NB4 (cell line): ENCODE results near the gene VSIG2.

Source experiments
- DNase-seq: peaks from one replicate; pipeline ENCODE4 v3.0.0; 2010; ENCODE audit warnings: low read depth
- H3K4me3 ChIP-seq: one replicate; pipeline ENCODE4 v1.5.1; 2011; ENCODE audit warnings: mild to moderate bottlenecking, low read depth, low read length, moderate library complexity
- MYC ChIP-seq: IDR thresholded peaks from 2 replicates; pipeline ENCODE4 v1.6.1; 2011; ENCODE audit warnings: low read depth, low read length
- POLR2A ChIP-seq: IDR thresholded peaks from 2 replicates; pipeline ENCODE4 v1.6.1; 2011; ENCODE audit warnings: mild to moderate bottlenecking; ENCODE audit not compliant: insufficient read length; ENCODE audit errors: extremely low read depth
- TF ChIP-seq, protein P1 (sequence below): IDR thresholded peaks from 2 replicates; pipeline ENCODE4 v1.6.1; 2011; ENCODE audit warnings: low read depth, low read length
- TF ChIP-seq, protein P2 (sequence below): IDR thresholded peaks from one replicate; pipeline ENCODE4 v1.5.1; 2012; ENCODE audit warnings: low read depth, low read length

VSIG2 gene

DNA sequence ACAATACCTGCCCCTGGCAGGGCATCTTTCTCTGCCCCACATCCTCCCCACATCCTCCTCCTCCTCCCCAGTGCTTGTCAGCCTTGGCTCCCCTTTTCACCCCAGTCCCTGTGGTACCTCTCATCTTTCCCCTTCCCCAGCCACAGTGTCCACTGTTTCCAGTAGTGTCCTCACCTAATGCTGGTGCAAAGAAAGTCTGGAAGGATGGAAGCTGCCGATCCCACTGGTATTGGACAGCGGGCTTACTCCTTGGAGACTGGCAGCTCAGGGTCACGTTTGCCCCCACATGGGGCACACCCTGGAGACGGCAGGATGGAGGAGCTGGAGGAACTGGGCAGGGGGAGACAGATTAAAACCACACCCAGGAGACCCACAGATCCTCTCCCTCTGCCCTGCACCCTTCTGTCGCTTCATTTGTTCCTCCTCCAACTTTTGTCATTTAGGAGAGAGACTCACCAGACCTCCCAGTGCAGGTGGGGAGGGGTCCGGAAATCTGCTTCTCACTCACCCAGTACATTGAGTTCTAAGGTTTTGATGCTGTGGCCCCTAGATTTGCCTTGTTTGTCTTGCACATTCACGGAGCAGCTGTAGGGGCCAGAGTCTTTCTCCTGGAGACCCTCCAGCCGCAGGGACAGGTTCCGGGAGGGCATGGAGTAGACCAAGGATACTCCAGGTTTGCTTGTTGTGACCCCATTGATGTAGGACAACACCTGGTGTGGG lies 4.1 kb upstream of the VSIG2 start:
- H3K4me3 ChIP-seq: no peak overlapping the region
- TF ChIP-seq, protein P1, sequence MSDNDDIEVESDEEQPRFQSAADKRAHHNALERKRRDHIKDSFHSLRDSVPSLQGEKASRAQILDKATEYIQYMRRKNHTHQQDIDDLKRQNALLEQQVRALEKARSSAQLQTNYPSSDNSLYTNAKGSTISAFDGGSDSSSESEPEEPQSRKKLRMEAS: no peak
- TF ChIP-seq, protein P2, sequence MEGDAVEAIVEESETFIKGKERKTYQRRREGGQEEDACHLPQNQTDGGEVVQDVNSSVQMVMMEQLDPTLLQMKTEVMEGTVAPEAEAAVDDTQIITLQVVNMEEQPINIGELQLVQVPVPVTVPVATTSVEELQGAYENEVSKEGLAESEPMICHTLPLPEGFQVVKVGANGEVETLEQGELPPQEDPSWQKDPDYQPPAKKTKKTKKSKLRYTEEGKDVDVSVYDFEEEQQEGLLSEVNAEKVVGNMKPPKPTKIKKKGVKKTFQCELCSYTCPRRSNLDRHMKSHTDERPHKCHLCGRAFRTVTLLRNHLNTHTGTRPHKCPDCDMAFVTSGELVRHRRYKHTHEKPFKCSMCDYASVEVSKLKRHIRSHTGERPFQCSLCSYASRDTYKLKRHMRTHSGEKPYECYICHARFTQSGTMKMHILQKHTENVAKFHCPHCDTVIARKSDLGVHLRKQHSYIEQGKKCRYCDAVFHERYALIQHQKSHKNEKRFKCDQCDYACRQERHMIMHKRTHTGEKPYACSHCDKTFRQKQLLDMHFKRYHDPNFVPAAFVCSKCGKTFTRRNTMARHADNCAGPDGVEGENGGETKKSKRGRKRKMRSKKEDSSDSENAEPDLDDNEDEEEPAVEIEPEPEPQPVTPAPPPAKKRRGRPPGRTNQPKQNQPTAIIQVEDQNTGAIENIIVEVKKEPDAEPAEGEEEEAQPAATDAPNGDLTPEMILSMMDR: no peak
- TF ChIP-seq POLR2A: no peak
- no peak for TF ChIP-seq MYC
- DNase-seq: no peak

DNA sequence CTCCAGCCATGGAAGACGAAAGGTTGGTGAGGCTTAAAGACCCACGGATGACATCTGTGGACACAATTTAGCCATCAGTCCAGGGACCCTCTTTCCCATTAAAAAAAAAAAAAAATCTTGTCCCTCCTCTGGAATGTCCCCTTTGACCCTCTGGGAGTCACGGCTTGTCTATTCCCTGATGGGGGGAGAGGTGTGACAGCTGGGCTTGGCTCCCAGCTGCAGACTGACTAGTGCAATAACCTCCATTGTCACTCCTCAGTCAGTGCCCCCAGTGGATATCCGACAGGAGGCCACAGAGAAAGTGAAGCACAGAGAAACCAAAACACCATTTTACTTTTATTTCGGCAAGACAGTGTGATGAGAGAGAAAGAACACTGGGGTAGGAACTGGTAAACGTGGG lies 2.7 kb upstream of the VSIG2 start:
- TF ChIP-seq MYC: no peak
- TF ChIP-seq POLR2A: no peak
- TF ChIP-seq, protein P2: no peak
- TF ChIP-seq, protein P1: no peak
- no peak overlapping the region for H3K4me3 ChIP-seq
- no peak for DNase-seq

DNA sequence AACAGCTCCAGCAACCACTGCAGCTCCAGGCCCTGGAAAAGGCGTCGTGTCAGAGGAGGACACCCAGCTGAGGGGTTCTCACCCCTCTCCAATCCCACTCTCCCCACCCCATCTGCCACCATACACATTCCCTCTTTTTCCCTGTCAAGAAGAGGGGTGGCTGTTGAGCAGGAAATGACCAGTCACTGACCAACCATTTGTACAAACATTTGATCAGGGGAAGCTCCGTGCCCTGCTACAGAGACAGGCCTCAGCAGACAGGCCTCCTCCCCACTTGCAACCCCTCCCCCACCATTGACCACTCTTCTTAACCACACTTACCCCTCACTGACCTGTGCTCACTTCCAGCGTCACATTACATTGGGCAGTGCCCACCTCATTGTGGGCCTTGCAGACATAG lies 2.3 kb upstream of the VSIG2 start:
- TF ChIP-seq, protein P2: no peak
- TF ChIP-seq MYC (no peak), POLR2A (no peak)
- TF ChIP-seq, protein P1: no peak
- no peak for DNase-seq
- H3K4me3 ChIP-seq: no peak overlapping the region

DNA sequence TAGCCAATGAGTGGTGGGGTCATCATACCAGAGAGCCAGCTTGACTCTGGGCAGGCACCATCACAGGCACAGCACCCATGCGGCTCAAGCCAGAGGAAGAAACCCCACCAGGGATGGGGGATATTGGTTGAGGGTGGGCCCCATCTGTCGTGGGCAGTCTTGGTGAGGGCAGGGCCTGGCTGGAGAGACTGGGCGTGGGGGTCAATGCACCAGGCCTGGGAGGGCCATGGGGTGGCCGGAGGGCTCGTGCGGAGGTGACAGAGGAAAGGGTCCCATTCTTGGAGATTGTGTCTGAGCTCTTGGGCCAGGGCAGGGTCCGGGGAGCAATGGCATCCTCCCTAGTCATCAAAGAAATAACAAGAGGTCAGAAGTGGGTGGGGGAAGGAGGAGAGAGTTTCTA lies 1.6 kb upstream of the VSIG2 start:
- TF ChIP-seq, protein P1: no peak
- TF ChIP-seq MYC: no peak
- TF ChIP-seq, protein P2: no peak
- no peak for TF ChIP-seq POLR2A
- H3K4me3 ChIP-seq: no peak overlapping the region
- DNase-seq: no peak

DNA sequence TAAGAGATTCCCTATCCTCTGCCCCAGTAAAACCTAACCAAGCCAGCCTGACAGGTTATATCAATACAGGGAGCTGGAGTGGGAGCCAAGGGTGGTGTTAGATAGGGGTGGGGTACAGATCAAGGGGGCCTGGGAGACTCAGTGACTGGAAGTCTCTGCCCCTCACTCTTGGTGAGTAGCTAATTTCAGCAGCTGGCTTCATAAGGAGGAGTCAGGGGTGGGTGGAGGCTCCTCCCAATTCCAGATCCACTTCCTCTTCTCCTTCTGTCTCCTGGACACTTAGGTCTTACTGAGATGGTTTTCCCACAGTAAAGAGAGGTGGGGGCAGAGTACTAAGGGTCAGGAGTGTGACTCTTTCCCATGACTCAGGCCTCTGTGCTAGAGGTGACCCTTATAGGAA lies 1.1 kb upstream of the VSIG2 start:
- H3K4me3 ChIP-seq: no peak overlapping the region
- TF ChIP-seq MYC (no peak), POLR2A (no peak)
- TF ChIP-seq, protein P1: no peak
- TF ChIP-seq, protein P2: no peak
- DNase-seq: no peak
